AG09309 (cell line): Measurements from ENCODE around the gene AHRR.

Experiments used
- DNase-seq: peaks from one replicate; pipeline ENCODE4 v3.0.0-alpha.2; 2010; ENCODE audit warnings: low read depth
- H3K4me3 ChIP-seq: 2 replicates; pipeline ENCODE4 v1.5.1; 2011; ENCODE audit warnings: mild to moderate bottlenecking, low read depth, low read length, moderate library complexity; ENCODE audit not compliant: control insufficient read depth
- CTCF ChIP-seq: IDR thresholded peaks from 2 replicates; pipeline ENCODE4 v1.5.1; 2011; ENCODE audit warnings: mild to moderate bottlenecking, low read depth, low read length, inconsistent platforms; ENCODE audit not compliant: insufficient read depth, control insufficient read depth; ENCODE audit errors: missing control alignments

Gene AHRR

GRCh38 chr5:462051-462481, 140.6 kb downstream of the AHRR start:
- DNase-seq = no peak
- TF ChIP-seq CTCF = no peak
- H3K4me3 ChIP-seq = no peak overlapping the region

GRCh38 chr5:463301-463700, 141.8 kb downstream of the AHRR start:
- DNase-seq = no peak

GRCh38 chr5:463952-464351, 142.4 kb downstream of the AHRR start:
- no peak overlapping the region for H3K4me3 ChIP-seq
- no peak for DNase-seq
- TF ChIP-seq CTCF = no peak

More at GRCh38 chr5:463301-463700, 141.8 kb downstream of the AHRR start:
- TF ChIP-seq CTCF = no peak
- H3K4me3 ChIP-seq = no peak overlapping the region

DNA sequence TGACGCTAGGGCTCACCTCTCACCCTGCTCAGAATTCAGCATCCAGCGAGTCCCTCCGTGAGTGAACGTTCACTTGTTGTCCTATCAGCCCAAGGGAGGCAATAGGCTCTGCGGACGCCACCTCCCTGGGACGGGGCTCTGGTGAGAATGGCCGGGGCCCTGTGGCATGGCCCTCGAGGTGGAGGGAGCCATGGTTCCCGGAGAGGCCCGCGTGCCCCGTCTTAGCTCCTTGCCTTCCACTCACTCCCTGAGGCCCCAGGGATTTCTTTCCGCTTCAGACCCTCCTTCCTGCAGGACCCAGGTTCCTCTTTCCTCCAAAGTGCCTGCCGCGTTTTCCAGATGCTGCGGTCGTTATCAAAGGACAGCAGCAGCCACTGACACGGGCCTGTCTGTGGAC, 142.9 kb downstream of the AHRR start:
- no peak for DNase-seq
- H3K4me3 ChIP-seq = no peak overlapping the region
- TF ChIP-seq CTCF = no peak

DNA sequence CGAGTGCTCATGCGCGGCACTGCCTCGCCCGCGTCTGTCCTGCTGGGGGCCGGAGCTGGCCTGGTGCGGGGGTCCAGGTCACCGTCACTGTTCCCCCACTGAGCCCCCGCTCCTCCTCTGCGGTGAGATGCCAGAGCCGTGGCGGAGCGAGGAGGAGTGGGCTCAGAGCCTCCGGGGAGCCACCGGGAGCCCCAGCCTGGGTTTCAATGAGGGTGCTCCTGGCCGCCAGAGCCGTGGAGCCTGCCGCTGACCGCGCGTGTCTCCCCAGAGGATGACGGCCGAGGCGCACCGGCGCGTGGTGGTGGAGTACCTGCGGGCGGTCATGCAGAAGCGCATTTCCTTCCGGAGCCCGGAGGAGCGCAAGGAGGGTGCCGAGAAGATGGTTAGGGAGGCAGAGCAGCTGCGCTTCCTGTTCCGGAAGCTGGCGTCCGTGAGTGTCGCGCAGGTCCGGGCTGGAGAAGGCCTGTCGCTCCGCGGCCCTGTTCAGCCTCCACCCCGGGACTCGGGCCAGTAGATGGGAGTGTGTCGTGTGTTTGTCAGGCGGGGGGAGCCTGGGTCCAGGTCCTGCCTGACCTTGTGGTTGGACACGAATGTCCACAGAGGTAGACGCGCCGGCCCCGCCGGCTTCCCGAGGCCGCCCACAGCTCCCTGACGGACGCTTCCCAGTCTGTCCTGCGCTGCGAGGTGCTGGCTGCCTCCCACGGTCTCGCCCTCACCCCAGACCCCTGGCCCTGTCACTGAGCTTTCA, 143.5 kb downstream of the AHRR start:
- no peak overlapping the region for H3K4me3 ChIP-seq
- no peak for TF ChIP-seq CTCF
- DNase-seq = no peak

GRCh38 chr5:465591-466403, 144.3 kb downstream of the AHRR start:
- DNase-seq = no peak
- H3K4me3 ChIP-seq = no peak overlapping the region
- TF ChIP-seq CTCF = no peak
